ENCODE measurements around the gene EEIG1.

The EEIG1 gene

GRCh38 chr9:127999461-127999860, 18.7 kb upstream of the EEIG1 start:
- no peak for DNase-seq

GRCh38 chr9:127993721-127994120, 12.9 kb upstream of the EEIG1 start:
- DNase-seq = no peak

- no peak for DNase-seq
Observed at GRCh38 chr9:127991757-127992274, 11.0 kb upstream of the EEIG1 start.

- DNase-seq = no peak
Observed at GRCh38 chr9:127991017-127991756, 10.4 kb upstream of the EEIG1 start.

- no peak for DNase-seq
Observed at GRCh38 chr9:127990554-127990953, 9.8 kb upstream of the EEIG1 start.

- no peak for DNase-seq
Observed at GRCh38 chr9:127989094-127989493, 8.3 kb upstream of the EEIG1 start.

- DNase-seq = no peak
Observed at GRCh38 chr9:127987103-127987614, 6.4 kb upstream of the EEIG1 start.

GRCh38 chr9:127985011-127985410, 4.2 kb upstream of the EEIG1 start:
- DNase-seq = no peak

GRCh38 chr9:127983847-127984289, 3.1 kb upstream of the EEIG1 start:
- DNase-seq = peak in 1 of 2 donors; percentile 80

GRCh38 chr9:127982912-127983311, 2.1 kb upstream of the EEIG1 start:
- no peak for DNase-seq

- no peak for DNase-seq
Observed at GRCh38 chr9:127981559-127982121, 851 bp upstream of the EEIG1 start.

- peak; percentile 57 to 62 for DNase-seq
Observed at GRCh38 chr9:127980060-127980705, 606 bp downstream of the EEIG1 start.

GRCh38 chr9:127979333-127980059, 1.3 kb downstream of the EEIG1 start:
- DNase-seq = no peak

- no peak for DNase-seq
Observed at GRCh38 chr9:127979015-127979332, 1.8 kb downstream of the EEIG1 start.

- no peak for DNase-seq
Observed at GRCh38 chr9:127977884-127978647, 2.7 kb downstream of the EEIG1 start.

GRCh38 chr9:127977009-127977883, 3.5 kb downstream of the EEIG1 start:
- DNase-seq = no peak

- peak; percentile 57 to 61 for DNase-seq
Observed at GRCh38 chr9:127976498-127976897, 4.3 kb downstream of the EEIG1 start.

- no peak for DNase-seq
Observed at GRCh38 chr9:127975376-127976315, 5.1 kb downstream of the EEIG1 start.

GRCh38 chr9:127974769-127975261, 6.0 kb downstream of the EEIG1 start:
- no peak for DNase-seq

Data from CD4-positive, alpha-beta T cell treated with Interleukin-1 beta for 1 hour (primary cell).